GM06990 (cell line): ENCODE measurements around the gene VAV2.

ENCODE experiments used
- DNase-seq: peaks from one replicate; pipeline ENCODE4 v3.0.0-alpha.2; 2011; ENCODE audit not compliant: insufficient read length; ENCODE audit errors: extremely low read depth
- H3K27me3 ChIP-seq: replicated peaks from 2 replicates; pipeline ENCODE4 v1.6.0; 2011; ENCODE audit warnings: low read length; ENCODE audit not compliant: control insufficient read depth, insufficient read depth
- H3K36me3 ChIP-seq: 2 replicates; pipeline ENCODE4 v1.5.1; 2011; ENCODE audit warnings: low read length; ENCODE audit not compliant: control insufficient read depth, insufficient read depth
- H3K4me3 ChIP-seq: replicated peaks from 2 replicates; pipeline ENCODE4 v1.5.1; 2011; ENCODE audit warnings: low read depth, mild to moderate bottlenecking, control low read depth, low read length
- TF ChIP-seq, protein P1 (sequence below): IDR thresholded peaks from 2 replicates; pipeline ENCODE4 v1.5.1; 2011; ENCODE audit warnings: low read length, control low read depth, mild to moderate bottlenecking, inconsistent platforms; ENCODE audit not compliant: insufficient read depth, poor library complexity, severe bottlenecking

Gene VAV2

GRCh38 chr9:133862585-133863256 is 129.4 kb downstream of the VAV2 start:
- TF ChIP-seq, protein P1, sequence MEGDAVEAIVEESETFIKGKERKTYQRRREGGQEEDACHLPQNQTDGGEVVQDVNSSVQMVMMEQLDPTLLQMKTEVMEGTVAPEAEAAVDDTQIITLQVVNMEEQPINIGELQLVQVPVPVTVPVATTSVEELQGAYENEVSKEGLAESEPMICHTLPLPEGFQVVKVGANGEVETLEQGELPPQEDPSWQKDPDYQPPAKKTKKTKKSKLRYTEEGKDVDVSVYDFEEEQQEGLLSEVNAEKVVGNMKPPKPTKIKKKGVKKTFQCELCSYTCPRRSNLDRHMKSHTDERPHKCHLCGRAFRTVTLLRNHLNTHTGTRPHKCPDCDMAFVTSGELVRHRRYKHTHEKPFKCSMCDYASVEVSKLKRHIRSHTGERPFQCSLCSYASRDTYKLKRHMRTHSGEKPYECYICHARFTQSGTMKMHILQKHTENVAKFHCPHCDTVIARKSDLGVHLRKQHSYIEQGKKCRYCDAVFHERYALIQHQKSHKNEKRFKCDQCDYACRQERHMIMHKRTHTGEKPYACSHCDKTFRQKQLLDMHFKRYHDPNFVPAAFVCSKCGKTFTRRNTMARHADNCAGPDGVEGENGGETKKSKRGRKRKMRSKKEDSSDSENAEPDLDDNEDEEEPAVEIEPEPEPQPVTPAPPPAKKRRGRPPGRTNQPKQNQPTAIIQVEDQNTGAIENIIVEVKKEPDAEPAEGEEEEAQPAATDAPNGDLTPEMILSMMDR, result no peak
- no peak overlapping the region for H3K4me3 ChIP-seq
- no peaks in the 10 kb centered on the region for H3K27me3 ChIP-seq
- DNase-seq, result no peak
- H3K36me3 ChIP-seq, result peaks cover 22% of the 10 kb centered on the region

DNA sequence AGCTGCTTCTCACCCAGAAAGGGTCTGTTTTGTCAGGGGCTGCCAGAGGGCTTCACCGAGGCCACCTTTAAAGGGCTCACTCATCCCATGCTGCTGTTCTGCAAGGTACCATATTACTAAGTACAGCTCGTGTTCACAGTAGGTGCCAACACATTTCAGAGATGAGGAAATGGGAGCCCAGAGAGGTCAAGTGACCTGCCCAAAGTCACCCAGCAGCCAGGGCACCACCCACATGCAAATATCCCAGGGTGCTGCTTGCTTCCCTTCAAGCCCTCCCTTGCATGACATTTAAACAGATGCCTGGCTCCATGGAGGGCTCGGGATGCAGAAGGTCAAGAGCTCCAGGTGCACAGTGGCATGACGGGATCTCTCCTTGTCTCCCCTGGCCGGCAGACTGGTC is 130.4 kb downstream of the VAV2 start:
- no peak overlapping the region for H3K4me3 ChIP-seq
- peaks cover 21% of the 10 kb centered on the region for H3K36me3 ChIP-seq
- DNase-seq, result no peak
- H3K27me3 ChIP-seq, result no peaks in the 10 kb centered on the region
- TF ChIP-seq, protein P1, result no peak

GRCh38 chr9:133861086-133861485 is 131.0 kb downstream of the VAV2 start:
- no peak for DNase-seq
- TF ChIP-seq, protein P1, result no peak
- no peak overlapping the region for H3K4me3 ChIP-seq
- peaks cover 21% of the 10 kb centered on the region for H3K36me3 ChIP-seq
- no peaks in the 10 kb centered on the region for H3K27me3 ChIP-seq

DNA sequence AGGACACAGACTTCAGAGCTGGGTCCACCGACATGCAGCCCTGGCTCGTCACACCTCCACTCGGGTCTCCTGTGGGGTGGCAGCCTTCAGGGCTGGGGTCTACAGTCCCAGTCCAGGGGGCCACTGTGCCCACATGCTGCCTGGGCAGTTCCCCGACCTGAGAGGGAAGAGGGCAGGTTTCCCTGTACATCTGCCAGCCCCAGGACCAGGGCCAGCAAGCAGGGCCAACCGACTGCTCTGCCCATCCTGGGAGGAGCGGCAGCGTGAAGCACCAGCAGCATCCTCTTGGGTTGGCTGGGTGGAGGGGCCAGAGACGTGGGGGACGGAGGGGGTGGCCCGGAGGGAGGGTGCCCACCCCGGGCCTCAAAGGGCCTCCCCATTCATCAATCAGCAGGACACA is 133.4 kb downstream of the VAV2 start:
- H3K4me3 ChIP-seq, result no peak overlapping the region
- DNase-seq, result no peak
- TF ChIP-seq, protein P1, result no peak
- no peaks in the 10 kb centered on the region for H3K27me3 ChIP-seq
- H3K36me3 ChIP-seq, result peaks cover 21% of the 10 kb centered on the region

DNA sequence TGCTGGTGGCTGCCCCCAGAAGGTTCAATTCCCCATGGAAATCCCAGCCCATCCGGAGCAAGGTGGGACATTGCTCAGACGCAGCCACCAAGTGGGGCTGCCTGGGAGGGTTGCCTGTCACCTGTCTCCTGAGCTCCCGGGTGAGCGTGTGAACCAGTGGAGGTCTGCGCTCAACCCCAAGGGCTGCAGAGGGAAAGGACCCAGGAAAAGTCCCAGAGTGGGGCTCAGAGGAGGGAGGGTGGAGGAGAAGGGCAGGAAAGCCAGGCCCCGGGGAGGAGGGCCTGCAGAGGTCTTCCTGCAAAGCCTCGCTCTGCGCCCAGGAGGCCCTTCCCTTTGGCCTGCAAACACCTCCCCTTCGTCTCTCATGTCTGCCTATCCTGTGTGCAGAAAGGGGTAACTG is 134.5 kb downstream of the VAV2 start:
- TF ChIP-seq, protein P1, result no peak
- peaks cover 21% of the 10 kb centered on the region for H3K36me3 ChIP-seq
- no peaks in the 10 kb centered on the region for H3K27me3 ChIP-seq
- H3K4me3 ChIP-seq, result no peak overlapping the region
- DNase-seq, result no peak

GRCh38 chr9:133856798-133857197 is 135.3 kb downstream of the VAV2 start:
- Histone ChIP-seq H3K36me3 (peaks cover 20% of the 10 kb centered on the region), H3K4me3 (no peak overlapping the region), H3K27me3 (no peaks in the 10 kb centered on the region)
- DNase-seq, result no peak
- TF ChIP-seq, protein P1, result no peak
